HG02885 (cell line): ENCODE results near the gene CRIP3.

Source experiments
- ATAC-seq: cut with Tn5 transposase; IDR thresholded peaks from one replicate; pipeline ENCODE4 v1.9.1; 2021; ENCODE audit warnings: mild to moderate bottlenecking; ENCODE audit not compliant: unreplicated experiment, poor library complexity

The CRIP3 gene

GRCh38 chr6:43258180-43258579 lies 50.4 kb downstream of the CRIP3 start:
- ATAC-seq: no peak

- no peak for ATAC-seq
Observed at GRCh38 chr6:43257367-43258145, 51.1 kb downstream of the CRIP3 start.

- no peak for ATAC-seq
Observed at GRCh38 chr6:43256670-43257366, 51.8 kb downstream of the CRIP3 start.
